ENCODE measurements around the gene PIK3CA.

- TF ChIP-seq POLR2A (IDR thresholded peaks at IDR 0.05) (no peak), CTCF (IDR thresholded peaks at IDR 0.05) (no peak)
Observed at GRCh38 chr3:179279837-179280236, 131.7 kb downstream of the PIK3CA start.
